Vagina (tissue), 2 donors: ENCODE data around the gene TLK2.

Experiments used
- POLR2A ChIP-seq, 2 donors: fragments of 450-650 bp; IDR thresholded peaks; one replicate each; pipeline ENCODE4 v1.6.1; 2017; ENCODE audit warnings: antibody characterized with exemption in 2 of 2, mild to moderate bottlenecking in 2 of 2, moderate library complexity in 2 of 2
- POLR2AphosphoS5 ChIP-seq, 2 donors: sonication (generic); formaldehyde crosslinking; IDR thresholded peaks; one replicate each; pipeline ENCODE4 v1.9.0; 2017; ENCODE audit warnings: antibody characterized with exemption in 2 of 2, mild to moderate bottlenecking in 2 of 2, low read depth in 1 of 2; ENCODE audit not compliant: insufficient read depth in 1 of 2

- TF ChIP-seq POLR2A (IDR thresholded peaks at IDR 0.05) (no peak), POLR2AphosphoS5 (IDR thresholded peaks at IDR 0.05; ENCODE audit: insufficient read depth in 1 of 2, low read depth in 1 of 2) (no peak)
Measured at GRCh38 chr17:62655656-62656055, 177.0 kb downstream of the TLK2 start.
